Smooth muscle cell (in vitro differentiated cells): ENCODE data around the gene MYOM1. TPM values are rescaled to one million over a fixed set of nuclear protein-coding genes. Genes with fewer than 3 reads are reported as not detected.

Experiments used
- DNase-seq: peaks from one replicate; lab custom pipeline; 2025; ENCODE audit not compliant: unreplicated experiment; lab: John Stamatoyannopoulos, UW
- H2AFZ ChIP-seq: fragments of 200-600 bp; sonication (generic); 2 replicates; pipeline ENCODE4 v1.6.0; 2016; ENCODE audit warnings: antibody characterized with exemption, low read depth, mild to moderate bottlenecking
- H3F3A ChIP-seq: fragments of 200-600 bp; sonication (generic); 2 replicates; pipeline ENCODE4 v1.6.0; 2017; ENCODE audit warnings: antibody characterized with exemption, low read depth
- H3K27ac ChIP-seq: fragments of 200-600 bp; sonication (generic); 2 replicates; pipeline ENCODE4 v1.5.1; 2016; ENCODE audit warnings: low read depth, mild to moderate bottlenecking
- H3K27me3 ChIP-seq: fragments of 200-600 bp; sonication (generic); 2 replicates; pipeline ENCODE4 v1.6.1; 2016; ENCODE audit warnings: low read depth, mild to moderate bottlenecking
- H3K36me3 ChIP-seq: fragments of 200-600 bp; sonication (generic); 2 replicates; pipeline ENCODE4 v1.5.1; 2016; ENCODE audit warnings: low read depth
- H3K4me1 ChIP-seq: fragments of 200-600 bp; sonication (generic); 2 replicates; pipeline ENCODE4 v1.5.1; 2016; ENCODE audit warnings: low read depth
- H3K4me2 ChIP-seq: fragments of 200-600 bp; sonication (generic); 2 replicates; pipeline ENCODE4 v1.6.0; 2016; ENCODE audit warnings: mild to moderate bottlenecking
- H3K4me3 ChIP-seq: fragments of 200-600 bp; sonication (generic); 2 replicates; pipeline ENCODE4 v1.5.1; 2016; ENCODE audit warnings: mild to moderate bottlenecking
- H3K79me2 ChIP-seq: fragments of 200-600 bp; sonication (generic); 2 replicates; pipeline ENCODE4 v1.6.0; 2016; ENCODE audit warnings: low read depth, mild to moderate bottlenecking
- H3K9ac ChIP-seq: fragments of 200-600 bp; sonication (generic); 2 replicates; pipeline ENCODE4 v1.6.0; 2016; ENCODE audit warnings: low read depth
- H3K9me3 ChIP-seq: fragments of 200-600 bp; sonication (generic); replicated peaks from 2 replicates; pipeline ENCODE4 v1.5.1; 2016; ENCODE audit warnings: low read depth
- H4K20me1 ChIP-seq: fragments of 200-600 bp; sonication (generic); 2 replicates; pipeline ENCODE4 v1.6.0; 2016; ENCODE audit warnings: low read depth
- WGBS: methylation state at CpG from one replicate; pipeline ENCODE4 v1.1.7; 2016; ENCODE audit warnings: low lambda C conversion rate; 5-methylcytosine and 5-hydroxymethylcytosine counted together
- polyA plus RNA-seq: library from polyadenylated mRNA; unstranded; fragments of >200 nt; fragmentation: Nextera tagmentation; extraction: Ambion mirVana; gene quantifications from 2 replicates; pipeline ENCODE4 v1.2.1, GENCODE V29; 2016
- total RNA-seq: library from RNA; depleted of rRNA; stranded (reverse); fragments of >200 nt; gene quantifications from 2 replicates; pipeline ENCODE4 v1.2.3, GENCODE V29; 2014
- TF ChIP-seq, protein P1 (sequence below): fragments of 200-600 bp; sonication (generic); IDR thresholded peaks from 2 replicates; pipeline ENCODE4 v1.5.1; 2017; ENCODE audit warnings: borderline replicate concordance, mild to moderate bottlenecking, antibody characterized with exemption; ENCODE audit not compliant: insufficient read depth, poor library complexity, severe bottlenecking

The MYOM1 gene
- total and polyA plus RNA-seq, 2 experiments from 2014 or later, result 0.40 to 0.87 TPM

DNA sequence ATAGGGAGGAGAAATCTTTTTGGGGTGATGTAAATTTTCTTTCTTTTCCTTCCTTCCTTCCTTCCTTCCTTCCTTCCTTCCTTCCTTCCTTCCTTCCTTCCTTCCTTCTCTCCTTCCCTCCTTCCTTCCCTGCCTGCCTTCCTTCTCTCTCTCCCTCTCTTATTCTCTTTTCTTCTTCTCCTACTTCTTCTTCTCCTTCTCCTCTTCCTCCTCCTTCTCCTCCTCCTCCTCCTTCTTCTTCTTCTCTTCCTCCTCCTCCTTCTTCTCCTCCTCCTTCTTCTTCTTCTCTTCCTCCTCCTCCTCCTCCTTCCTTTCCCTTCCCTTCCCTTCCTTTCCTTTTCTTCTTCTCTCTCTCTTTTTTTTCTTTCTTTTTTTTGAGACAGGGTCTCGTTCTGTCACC, 59.9 kb downstream of the MYOM1 start:
- no peak overlapping the region for H3K27ac ChIP-seq
- TF ChIP-seq, protein P1, sequence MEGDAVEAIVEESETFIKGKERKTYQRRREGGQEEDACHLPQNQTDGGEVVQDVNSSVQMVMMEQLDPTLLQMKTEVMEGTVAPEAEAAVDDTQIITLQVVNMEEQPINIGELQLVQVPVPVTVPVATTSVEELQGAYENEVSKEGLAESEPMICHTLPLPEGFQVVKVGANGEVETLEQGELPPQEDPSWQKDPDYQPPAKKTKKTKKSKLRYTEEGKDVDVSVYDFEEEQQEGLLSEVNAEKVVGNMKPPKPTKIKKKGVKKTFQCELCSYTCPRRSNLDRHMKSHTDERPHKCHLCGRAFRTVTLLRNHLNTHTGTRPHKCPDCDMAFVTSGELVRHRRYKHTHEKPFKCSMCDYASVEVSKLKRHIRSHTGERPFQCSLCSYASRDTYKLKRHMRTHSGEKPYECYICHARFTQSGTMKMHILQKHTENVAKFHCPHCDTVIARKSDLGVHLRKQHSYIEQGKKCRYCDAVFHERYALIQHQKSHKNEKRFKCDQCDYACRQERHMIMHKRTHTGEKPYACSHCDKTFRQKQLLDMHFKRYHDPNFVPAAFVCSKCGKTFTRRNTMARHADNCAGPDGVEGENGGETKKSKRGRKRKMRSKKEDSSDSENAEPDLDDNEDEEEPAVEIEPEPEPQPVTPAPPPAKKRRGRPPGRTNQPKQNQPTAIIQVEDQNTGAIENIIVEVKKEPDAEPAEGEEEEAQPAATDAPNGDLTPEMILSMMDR, result no peak
- no peaks in the 10 kb centered on the region for H3K36me3 ChIP-seq

DNA sequence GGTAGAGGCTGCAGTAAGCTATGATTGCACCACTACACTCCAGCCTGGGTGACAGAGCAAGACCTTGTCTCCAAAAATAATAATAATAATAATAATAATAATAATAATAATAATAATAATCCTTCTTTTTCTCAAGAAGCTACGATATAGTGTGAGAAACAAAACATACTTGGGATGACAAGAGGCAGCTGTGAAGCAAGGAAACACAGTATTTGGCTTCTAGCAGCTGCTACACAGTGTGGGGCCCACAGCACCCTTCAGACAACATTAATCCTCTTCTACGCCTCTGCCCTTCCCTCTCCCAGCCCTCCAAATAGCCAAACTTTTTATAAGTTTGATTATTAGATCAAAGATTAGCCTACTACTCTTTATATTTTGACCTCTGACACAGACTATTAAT, 62.2 kb downstream of the MYOM1 start:
- TF ChIP-seq, protein P1, result no peak
- no peak overlapping the region for H3K9ac ChIP-seq
- H3K4me3 ChIP-seq, result no peak overlapping the region
- no peaks in the 10 kb centered on the region for H3F3A ChIP-seq
- H3K27me3 ChIP-seq, result no peaks in the 10 kb centered on the region
- no peaks in the 10 kb centered on the region for H3K36me3 ChIP-seq
- H4K20me1 ChIP-seq, result no peaks in the 10 kb centered on the region
- 93% methylated on average over 2 of the region's 2 CpGs for WGBS
- H3K4me1 ChIP-seq, result no peaks in the 10 kb centered on the region
- H3K79me2 ChIP-seq, result no peaks in the 10 kb centered on the region
- no peak for DNase-seq
- H3K27ac ChIP-seq, result no peak overlapping the region
- no peak overlapping the region for H2AFZ ChIP-seq
- no peak overlapping the region for H3K4me2 ChIP-seq
- H3K9me3 ChIP-seq, result no peaks in the 10 kb centered on the region

More for the DNA sequence above, 59.9 kb downstream of the MYOM1 start:
- no peaks in the 10 kb centered on the region for H3K27me3 ChIP-seq
- no peaks in the 10 kb centered on the region for H3K79me2 ChIP-seq
- WGBS, result 100% methylated on average over 1 of the region's 1 CpG
- H4K20me1 ChIP-seq, result no peaks in the 10 kb centered on the region
- no peak overlapping the region for H2AFZ ChIP-seq
- H3F3A ChIP-seq, result no peaks in the 10 kb centered on the region
- no peak overlapping the region for H3K4me3 ChIP-seq
- H3K9ac ChIP-seq, result no peak overlapping the region
- no peaks in the 10 kb centered on the region for H3K9me3 ChIP-seq
- no peak overlapping the region for H3K4me2 ChIP-seq
- no peak for DNase-seq
- no peaks in the 10 kb centered on the region for H3K4me1 ChIP-seq

DNA sequence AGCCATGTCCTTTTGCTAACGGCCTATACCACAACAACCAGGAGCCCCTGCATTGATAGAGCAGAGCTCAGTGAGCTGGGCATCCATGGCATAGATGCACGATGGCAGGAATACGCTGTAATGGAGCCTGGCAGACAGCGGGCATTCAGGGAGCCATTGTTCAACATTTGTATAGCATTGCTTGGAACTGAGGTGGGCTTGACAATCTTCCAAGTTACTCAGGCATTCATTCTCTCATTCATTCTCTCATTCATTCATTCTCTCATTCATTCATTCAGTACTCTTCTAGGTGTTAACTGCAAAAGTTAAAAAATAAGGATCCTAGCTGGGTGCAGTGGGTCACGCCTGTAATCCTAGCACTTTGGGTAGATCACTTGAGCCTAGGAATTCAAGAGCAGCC, 62.7 kb downstream of the MYOM1 start:
- H3K27ac ChIP-seq, result no peak overlapping the region
- WGBS, result 91% methylated on average over 5 of the region's 5 CpGs
- TF ChIP-seq, protein P1, result no peak

DNA sequence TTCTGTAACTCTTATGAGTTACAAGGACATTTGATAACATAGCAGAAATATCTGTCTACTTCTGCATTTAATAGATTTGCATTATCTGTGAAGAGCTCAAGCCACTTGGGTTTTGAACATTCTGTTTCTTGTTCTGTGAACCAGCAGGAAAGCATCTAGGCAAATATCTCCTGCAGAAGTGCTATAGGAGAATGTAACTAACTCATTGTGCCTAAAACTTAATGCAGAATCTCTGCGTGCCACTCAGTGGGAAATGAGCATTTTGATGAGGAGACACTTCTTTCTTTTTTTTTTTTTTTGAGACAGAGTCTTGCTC, 63.5 kb downstream of the MYOM1 start:
- Histone ChIP-seq H4K20me1 (no peaks in the 10 kb centered on the region), H3K4me1 (no peaks in the 10 kb centered on the region), H3K4me2 (no peak overlapping the region), H3K79me2 (no peaks in the 10 kb centered on the region), H3K27ac (no peak overlapping the region), H3K9me3 (no peaks in the 10 kb centered on the region), H3K27me3 (no peaks in the 10 kb centered on the region), H3K36me3 (no peaks in the 10 kb centered on the region), H3K9ac (no peak overlapping the region), H3K4me3 (no peak overlapping the region), H2AFZ (no peak overlapping the region), H3F3A (no peaks in the 10 kb centered on the region)
- TF ChIP-seq, protein P1, result no peak
- WGBS, result 100% methylated on average over 1 of the region's 1 CpG
- no peak for DNase-seq

More for the DNA sequence above, 62.7 kb downstream of the MYOM1 start:
- H3K9ac ChIP-seq, result no peak overlapping the region
- no peak overlapping the region for H3K4me3 ChIP-seq
- no peak for DNase-seq
- no peaks in the 10 kb centered on the region for H3K9me3 ChIP-seq
- no peaks in the 10 kb centered on the region for H3K36me3 ChIP-seq
- no peaks in the 10 kb centered on the region for H3K79me2 ChIP-seq
- no peak overlapping the region for H3K4me2 ChIP-seq
- H2AFZ ChIP-seq, result no peak overlapping the region
- H4K20me1 ChIP-seq, result no peaks in the 10 kb centered on the region
- no peaks in the 10 kb centered on the region for H3F3A ChIP-seq
- no peaks in the 10 kb centered on the region for H3K27me3 ChIP-seq
- H3K4me1 ChIP-seq, result no peaks in the 10 kb centered on the region
